GM03348 (cell line): ENCODE measurements around the gene TMPRSS6.

Source experiments
- DNase-seq: peaks from one replicate; pipeline ENCODE4 v3.0.0; 2012; ENCODE audit warnings: low spot score

TMPRSS6 gene

GRCh38 chr22:37028692-37029674 lies 80.5 kb downstream of the TMPRSS6 start:
- no peak for DNase-seq

GRCh38 chr22:37027556-37027955 lies 82.0 kb downstream of the TMPRSS6 start:
- no peak for DNase-seq

- no peak for DNase-seq
Observed at GRCh38 chr22:37026325-37026724, 83.2 kb downstream of the TMPRSS6 start.

- no peak for DNase-seq
Observed at GRCh38 chr22:37025500-37026070, 83.9 kb downstream of the TMPRSS6 start.

GRCh38 chr22:37024339-37025157 lies 85.0 kb downstream of the TMPRSS6 start:
- DNase-seq, result no peak

GRCh38 chr22:37023743-37024338 lies 85.7 kb downstream of the TMPRSS6 start:
- no peak for DNase-seq

- DNase-seq, result no peak
Observed at GRCh38 chr22:37022483-37023337, 86.8 kb downstream of the TMPRSS6 start.

GRCh38 chr22:37021710-37022482 lies 87.6 kb downstream of the TMPRSS6 start:
- DNase-seq, result peak; percentile 76

- no peak for DNase-seq
Observed at GRCh38 chr22:37021041-37021440, 88.5 kb downstream of the TMPRSS6 start.

- peak; percentile 67 for DNase-seq
Observed at GRCh38 chr22:37020192-37020479, 89.4 kb downstream of the TMPRSS6 start.

- DNase-seq, result peak; percentile 96
Observed at GRCh38 chr22:37019309-37020191, 90.0 kb downstream of the TMPRSS6 start, which contains the start of the genes MPST and TST. Gene MPST (plus strand): TSS chr22:37019742. CDS start chr22:37019837, 95 bp downstream. Gene TST (minus strand): TSS chr22:37019447. CDS start chr22:37018732, 715 bp downstream.

GRCh38 chr22:37018815-37019308 lies 90.7 kb downstream of the TMPRSS6 start:
- DNase-seq, result peak; percentile 77

- no peak for DNase-seq
Observed at GRCh38 chr22:37018086-37018814, 91.3 kb downstream of the TMPRSS6 start.

GRCh38 chr22:37017356-37017755 lies 92.2 kb downstream of the TMPRSS6 start:
- DNase-seq, result no peak

- no peak for DNase-seq
Observed at GRCh38 chr22:37016134-37016910, 93.2 kb downstream of the TMPRSS6 start.

- DNase-seq, result no peak
Observed at GRCh38 chr22:37015587-37015878, 94.0 kb downstream of the TMPRSS6 start.
